ENCODE results near the gene MIS12. TPM values are rescaled to one million over a fixed set of nuclear protein-coding genes. Genes with fewer than 3 reads are reported as not detected.

The MIS12 gene
- polyA plus RNA-seq, 4 donors: 7.6 to 21.0 (median 11.3) TPM

- Histone ChIP-seq H3K27ac (ENCODE audit: low read depth in 1 of 3, low read length in 2 of 3) (no peak overlapping the region), H3K27me3 (ENCODE audit: control insufficient read depth in 3 of 3, insufficient read depth in 3 of 3, low read length in 3 of 3) (no peaks in the 10 kb centered on the region), H3K36me3 (ENCODE audit: control insufficient read depth in 3 of 3, insufficient read depth in 2 of 3, low read depth in 1 of 3, low read length in 3 of 3) (peaks cover 0 to 16% (median 0%) of the 10 kb centered on the region in 3 donors), H3K4me3 (ENCODE audit: low read depth in 1 of 3, low read length in 3 of 3) (no peak overlapping the region), H3K4me1 (ENCODE audit: control insufficient read depth in 3 of 3, insufficient read depth in 2 of 3, low read depth in 1 of 3, low read length in 2 of 3) (peaks cover 0 to 8% (median 4%) of the 10 kb centered on the region in 3 donors), H3K9me3 (ENCODE audit: control insufficient read depth in 2 of 2, insufficient read depth in 1 of 2, low read depth in 1 of 2, low read length in 1 of 2) (no peaks in the 10 kb centered on the region)
- 85 to 90% (median 88%) methylated on average over 10 of the region's 10 CpGs for WGBS, 3 donors
- DNase-seq (no peak), FAIRE-seq (no peak)
Measured at GRCh38 chr17:5464717-5465507, 21.5 kb upstream of the MIS12 start.

- Histone ChIP-seq H3K4me3 (ENCODE audit: low read depth in 1 of 3, low read length in 3 of 3) (no peak overlapping the region), H3K36me3 (ENCODE audit: control insufficient read depth in 3 of 3, insufficient read depth in 2 of 3, low read depth in 1 of 3, low read length in 3 of 3) (peaks cover 0 to 3% (median 0%) of the 10 kb centered on the region in 3 donors), H3K9me3 (ENCODE audit: control insufficient read depth in 2 of 2, insufficient read depth in 1 of 2, low read depth in 1 of 2, low read length in 1 of 2) (no peaks in the 10 kb centered on the region), H3K27me3 (ENCODE audit: control insufficient read depth in 3 of 3, insufficient read depth in 3 of 3, low read length in 3 of 3) (no peaks in the 10 kb centered on the region), H3K4me1 (ENCODE audit: control insufficient read depth in 3 of 3, insufficient read depth in 2 of 3, low read depth in 1 of 3, low read length in 2 of 3) (peaks cover 0 to 8% (median 4%) of the 10 kb centered on the region in 3 donors), H3K27ac (ENCODE audit: low read depth in 1 of 3, low read length in 2 of 3) (no peak overlapping the region)
- no peak for FAIRE-seq
- no peak for DNase-seq
- WGBS, 3 donors: 84 to 94% (median 90%) methylated on average over 4 of the region's 4 CpGs
Measured at GRCh38 chr17:5466295-5466694, 20.1 kb upstream of the MIS12 start.

DNA sequence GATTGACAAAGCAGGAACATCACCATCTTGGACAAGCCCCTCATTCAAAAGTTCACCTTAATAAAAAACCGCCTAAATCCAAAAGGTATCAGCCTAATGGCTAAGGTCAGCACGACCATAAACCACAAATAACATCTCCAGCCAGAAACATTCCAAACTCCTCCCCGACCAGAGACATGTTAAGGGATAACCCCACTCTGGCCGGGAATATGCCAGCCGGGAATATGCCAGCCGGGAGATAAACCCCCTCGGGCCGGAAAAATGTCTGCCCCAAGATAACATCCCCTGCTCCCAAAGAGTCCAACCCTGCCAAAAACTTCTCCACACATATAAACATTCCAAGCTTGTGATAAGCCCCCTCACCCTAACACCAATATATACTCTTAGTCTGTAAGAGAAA, 18.9 kb upstream of the MIS12 start:
- FAIRE-seq (no peak), DNase-seq (peak in 1 of 2 donors; percentile 9)
- Histone ChIP-seq H3K9me3 (ENCODE audit: control insufficient read depth in 2 of 2, insufficient read depth in 1 of 2, low read depth in 1 of 2, low read length in 1 of 2) (no peaks in the 10 kb centered on the region), H3K27me3 (ENCODE audit: control insufficient read depth in 3 of 3, insufficient read depth in 3 of 3, low read length in 3 of 3) (no peaks in the 10 kb centered on the region), H3K36me3 (ENCODE audit: control insufficient read depth in 3 of 3, insufficient read depth in 2 of 3, low read depth in 1 of 3, low read length in 3 of 3) (peaks cover 0 to 4% (median 0%) of the 10 kb centered on the region in 3 donors), H3K4me3 (ENCODE audit: low read depth in 1 of 3, low read length in 3 of 3) (peak overlapping the region in 2 of 3 donors; percentile 77 to 85), H3K4me1 (ENCODE audit: control insufficient read depth in 3 of 3, insufficient read depth in 2 of 3, low read depth in 1 of 3, low read length in 2 of 3) (peaks cover 0 to 8% (median 4%) of the 10 kb centered on the region in 3 donors), H3K27ac (ENCODE audit: low read depth in 1 of 3, low read length in 2 of 3) (no peak overlapping the region)
- 3 to 10% (median 8%) methylated on average over 8 of the region's 8 CpGs for WGBS, 3 donors

- 0 to 1% (median 1%) methylated on average over 17 of the region's 17 CpGs for WGBS, 3 donors
- no peaks in the 10 kb centered on the region for H3K27me3 ChIP-seq (ENCODE audit: control insufficient read depth in 3 of 3, insufficient read depth in 3 of 3, low read length in 3 of 3)
- H3K4me3 ChIP-seq (ENCODE audit: low read depth in 1 of 3, low read length in 3 of 3): peak overlapping the region; percentile 77 to 99 (median 85)
- peaks cover 0 to 8% (median 4%) of the 10 kb centered on the region in 3 donors for H3K4me1 ChIP-seq (ENCODE audit: control insufficient read depth in 3 of 3, insufficient read depth in 2 of 3, low read depth in 1 of 3, low read length in 2 of 3)
- peaks cover 1 to 4% (median 1%) of the 10 kb centered on the region in 3 donors for H3K36me3 ChIP-seq (ENCODE audit: control insufficient read depth in 3 of 3, insufficient read depth in 2 of 3, low read depth in 1 of 3, low read length in 3 of 3)
- no peaks in the 10 kb centered on the region for H3K9me3 ChIP-seq (ENCODE audit: control insufficient read depth in 2 of 2, insufficient read depth in 1 of 2, low read depth in 1 of 2, low read length in 1 of 2)
- H3K27ac ChIP-seq (ENCODE audit: low read depth in 1 of 3, low read length in 2 of 3): peak overlapping the region in 2 of 3 donors; percentile 39 to 82
- DNase-seq (peak in 1 of 2 donors; percentile 5), FAIRE-seq (no peak)
Measured at GRCh38 chr17:5468075-5468473, 18.3 kb upstream of the MIS12 start.

DNA sequence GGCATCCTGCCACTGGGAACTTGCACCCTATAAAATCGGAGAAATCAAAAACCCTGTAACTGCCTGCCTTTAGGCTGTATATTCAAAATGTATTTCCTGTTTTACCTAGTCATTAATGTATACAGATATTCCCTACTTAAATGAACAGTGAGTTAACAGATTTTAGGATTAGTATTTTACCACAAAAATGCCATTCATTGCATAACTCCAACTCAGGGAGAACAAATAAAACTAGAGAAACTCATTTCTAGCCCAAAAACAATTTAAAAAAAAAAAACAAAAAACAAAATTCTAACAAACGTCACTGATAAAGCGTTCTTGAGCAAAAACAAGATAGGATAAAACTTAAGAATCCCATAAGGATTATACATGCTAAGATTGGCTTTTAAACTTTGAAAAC, 13.9 kb upstream of the MIS12 start:
- Histone ChIP-seq H3K36me3 (ENCODE audit: control insufficient read depth in 3 of 3, insufficient read depth in 2 of 3, low read depth in 1 of 3, low read length in 3 of 3) (peaks cover 8 to 17% (median 13%) of the 10 kb centered on the region in 3 donors), H3K27ac (ENCODE audit: low read depth in 1 of 3, low read length in 2 of 3) (no peak overlapping the region), H3K4me1 (ENCODE audit: control insufficient read depth in 3 of 3, insufficient read depth in 2 of 3, low read depth in 1 of 3, low read length in 2 of 3) (no peaks in the 10 kb centered on the region), H3K4me3 (ENCODE audit: low read depth in 1 of 3, low read length in 3 of 3) (no peak overlapping the region), H3K27me3 (ENCODE audit: control insufficient read depth in 3 of 3, insufficient read depth in 3 of 3, low read length in 3 of 3) (no peaks in the 10 kb centered on the region), H3K9me3 (ENCODE audit: control insufficient read depth in 2 of 2, insufficient read depth in 1 of 2, low read depth in 1 of 2, low read length in 1 of 2) (no peaks in the 10 kb centered on the region)
- FAIRE-seq (no peak), DNase-seq (no peak)
- 87 to 94% (median 90%) methylated on average over 3 of the region's 3 CpGs for WGBS, 3 donors

DNA sequence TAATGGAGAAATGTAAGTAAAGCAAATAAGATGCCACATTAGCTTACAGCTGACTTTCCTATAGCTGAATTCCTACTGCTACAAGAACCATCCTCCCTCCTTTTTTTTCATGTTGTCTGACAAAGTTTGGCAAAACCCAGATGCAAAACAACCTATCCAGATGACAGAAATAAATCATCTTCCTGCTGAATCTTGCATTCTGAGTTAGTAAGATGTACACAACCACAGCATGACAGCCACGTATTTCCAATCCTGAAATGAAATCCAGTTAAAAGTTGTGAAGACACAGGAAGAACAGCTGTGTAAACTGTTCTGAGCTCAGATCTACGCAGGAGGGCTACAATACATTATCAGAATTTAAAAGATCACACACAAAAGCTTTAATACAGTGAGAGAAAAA, 12.5 kb upstream of the MIS12 start:
- FAIRE-seq: no peak
- WGBS, 3 donors: 92 to 97% (median 93%) methylated on average over 2 of the region's 2 CpGs

DNA sequence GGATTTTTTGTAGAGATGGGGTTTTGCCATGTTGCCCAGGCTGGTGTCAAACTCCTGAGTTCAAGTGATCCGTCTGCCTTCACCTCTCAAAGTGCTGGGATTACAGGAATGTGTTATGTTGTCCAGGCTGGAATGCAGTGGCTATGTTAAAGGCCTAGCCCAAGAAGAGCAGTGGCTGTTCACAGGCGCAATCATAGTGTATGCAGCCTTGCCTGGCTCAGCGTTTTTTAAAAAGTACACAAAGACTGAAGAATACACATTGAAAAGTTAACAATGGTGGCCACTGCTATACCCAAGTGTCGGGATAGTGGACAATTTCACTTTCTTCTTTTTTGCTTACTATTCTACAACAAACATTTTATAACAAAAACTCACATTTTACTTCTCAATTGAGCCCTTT, 7.4 kb upstream of the MIS12 start:
- Histone ChIP-seq H3K36me3 (ENCODE audit: control insufficient read depth in 3 of 3, insufficient read depth in 2 of 3, low read depth in 1 of 3, low read length in 3 of 3) (peaks cover 20 to 36% (median 28%) of the 10 kb centered on the region in 3 donors), H3K4me3 (ENCODE audit: low read depth in 1 of 3, low read length in 3 of 3) (no peak overlapping the region), H3K4me1 (ENCODE audit: control insufficient read depth in 3 of 3, insufficient read depth in 2 of 3, low read depth in 1 of 3, low read length in 2 of 3) (no peaks in the 10 kb centered on the region), H3K9me3 (ENCODE audit: control insufficient read depth in 2 of 2, insufficient read depth in 1 of 2, low read depth in 1 of 2, low read length in 1 of 2) (peaks cover 0 to 7% of the 10 kb centered on the region in 2 donors), H3K27me3 (ENCODE audit: control insufficient read depth in 3 of 3, insufficient read depth in 3 of 3, low read length in 3 of 3) (no peaks in the 10 kb centered on the region), H3K27ac (ENCODE audit: low read depth in 1 of 3, low read length in 2 of 3) (no peak overlapping the region)
- 93 to 96% (median 95%) methylated on average over 4 of the region's 4 CpGs for WGBS, 3 donors
- DNase-seq (no peak), FAIRE-seq (no peak)

More for the DNA sequence above, 12.5 kb upstream of the MIS12 start:
- Histone ChIP-seq H3K4me3 (ENCODE audit: low read depth in 1 of 3, low read length in 3 of 3) (no peak overlapping the region), H3K9me3 (ENCODE audit: control insufficient read depth in 2 of 2, insufficient read depth in 1 of 2, low read depth in 1 of 2, low read length in 1 of 2) (peaks cover 0 to 6% of the 10 kb centered on the region in 2 donors), H3K36me3 (ENCODE audit: control insufficient read depth in 3 of 3, insufficient read depth in 2 of 3, low read depth in 1 of 3, low read length in 3 of 3) (peaks cover 15 to 21% (median 20%) of the 10 kb centered on the region in 3 donors), H3K27ac (ENCODE audit: low read depth in 1 of 3, low read length in 2 of 3) (no peak overlapping the region), H3K4me1 (ENCODE audit: control insufficient read depth in 3 of 3, insufficient read depth in 2 of 3, low read depth in 1 of 3, low read length in 2 of 3) (no peaks in the 10 kb centered on the region), H3K27me3 (ENCODE audit: control insufficient read depth in 3 of 3, insufficient read depth in 3 of 3, low read length in 3 of 3) (no peaks in the 10 kb centered on the region)
- no peak for DNase-seq

GRCh38 chr17:5480962-5481361, 5.4 kb upstream of the MIS12 start:
- no peak overlapping the region for H3K4me3 ChIP-seq (ENCODE audit: low read depth in 1 of 3, low read length in 3 of 3)
- peaks cover 0 to 4% (median 0%) of the 10 kb centered on the region in 3 donors for H3K4me1 ChIP-seq (ENCODE audit: control insufficient read depth in 3 of 3, insufficient read depth in 2 of 3, low read depth in 1 of 3, low read length in 2 of 3)
- peaks cover 12 to 36% (median 23%) of the 10 kb centered on the region in 3 donors for H3K36me3 ChIP-seq (ENCODE audit: control insufficient read depth in 3 of 3, insufficient read depth in 2 of 3, low read depth in 1 of 3, low read length in 3 of 3)
- H3K27ac ChIP-seq (ENCODE audit: low read depth in 1 of 3, low read length in 2 of 3): no peak overlapping the region
- FAIRE-seq (no peak), DNase-seq (no peak)
- WGBS, 3 donors: 84 to 88% (median 86%) methylated on average over 6 of the region's 6 CpGs
- H3K27me3 ChIP-seq (ENCODE audit: control insufficient read depth in 3 of 3, insufficient read depth in 3 of 3, low read length in 3 of 3): no peaks in the 10 kb centered on the region
- peaks cover 0 to 7% of the 10 kb centered on the region in 2 donors for H3K9me3 ChIP-seq (ENCODE audit: control insufficient read depth in 2 of 2, insufficient read depth in 1 of 2, low read depth in 1 of 2, low read length in 1 of 2)
